Hepatocyte (in vitro differentiated cells): ENCODE results near the gene CACNA1C. TPM values are rescaled to one million over a fixed set of nuclear protein-coding genes. Genes with fewer than 3 reads are reported as not detected.

ENCODE experiments used
- DNase-seq: peaks from one replicate; pipeline ENCODE4 v3.0.0-alpha.2; 2016; ENCODE audit warnings: low spot score
- H2AFZ ChIP-seq: fragments of 200-600 bp; sonication (generic); 2 replicates; pipeline ENCODE4 v1.6.0; 2016; ENCODE audit warnings: antibody characterized with exemption, mild to moderate bottlenecking
- H3K27ac ChIP-seq: fragments of 200-600 bp; sonication (generic); 2 replicates; pipeline ENCODE4 v1.5.1; 2016; ENCODE audit warnings: mild to moderate bottlenecking
- H3K27me3 ChIP-seq: fragments of 200-600 bp; sonication (generic); 2 replicates; pipeline ENCODE4 v1.6.1; 2016
- H3K36me3 ChIP-seq: fragments of 200-600 bp; sonication (generic); replicated peaks from 2 replicates; pipeline ENCODE4 v1.5.1; 2016; ENCODE audit warnings: low read depth; ENCODE audit not compliant: insufficient read depth
- H3K4me1 ChIP-seq: fragments of 200-600 bp; sonication (generic); 2 replicates; pipeline ENCODE4 v1.5.1; 2016; ENCODE audit warnings: mild to moderate bottlenecking, moderate library complexity; ENCODE audit not compliant: insufficient read depth
- H3K4me2 ChIP-seq: fragments of 200-600 bp; sonication (generic); 2 replicates; pipeline ENCODE4 v1.6.0; 2016
- H3K4me3 ChIP-seq: fragments of 200-600 bp; sonication (generic); 2 replicates; pipeline ENCODE4 v1.5.1; 2016; ENCODE audit warnings: mild to moderate bottlenecking
- H3K79me2 ChIP-seq: fragments of 200-600 bp; sonication (generic); 2 replicates; pipeline ENCODE4 v1.6.0; 2017; ENCODE audit warnings: mild to moderate bottlenecking
- H3K9me2 ChIP-seq: fragments of 200-600 bp; sonication (generic); replicated peaks from 2 replicates; pipeline ENCODE4 v1.6.0; 2017; ENCODE audit warnings: mild to moderate bottlenecking; ENCODE audit not compliant: insufficient read depth
- H3K9me3 ChIP-seq: fragments of 200-600 bp; sonication (generic); 2 replicates; pipeline ENCODE4 v1.5.1; 2016; ENCODE audit warnings: low read depth, mild to moderate bottlenecking
- H4K20me1 ChIP-seq: fragments of 200-600 bp; sonication (generic); 2 replicates; pipeline ENCODE4 v1.6.0; 2016; ENCODE audit warnings: mild to moderate bottlenecking; ENCODE audit not compliant: insufficient read depth, poor library complexity, severe bottlenecking
- EZH2 ChIP-seq: fragments of 200-600 bp; sonication (generic); IDR thresholded peaks from 2 replicates; pipeline ENCODE4 v1.6.1; 2016; ENCODE audit warnings: antibody characterized with exemption, mild to moderate bottlenecking, borderline replicate concordance
- EZH2phosphoT487 ChIP-seq: fragments of 200-600 bp; sonication (generic); IDR thresholded peaks from one replicate; pipeline ENCODE4 v1.6.1; 2018; ENCODE audit warnings: antibody characterized with exemption, mild to moderate bottlenecking, low read depth, moderate library complexity; ENCODE audit not compliant: unreplicated experiment, severe bottlenecking
- WGBS: methylation state at CpG from one replicate; pipeline ENCODE4 v1.1.6; 2016; ENCODE audit warnings: low lambda C conversion rate; ENCODE audit errors: missing lambda C conversion rate; 5-methylcytosine and 5-hydroxymethylcytosine counted together
- polyA plus RNA-seq: library from polyadenylated mRNA; unstranded; fragments of >200 nt; fragmentation: Nextera tagmentation; extraction: Ambion mirVana; gene quantifications from 2 replicates; pipeline ENCODE4 v1.2.1, GENCODE V29; 2016
- total RNA-seq: library from RNA; depleted of rRNA; stranded (reverse); fragments of >200 nt; gene quantifications from 2 replicates; pipeline ENCODE4 v1.2.3, GENCODE V29; 2014
- TF ChIP-seq, protein P1 (sequence below): fragments of 200-600 bp; sonication (generic); IDR thresholded peaks from 2 replicates; pipeline ENCODE4 v1.5.1; 2016; ENCODE audit warnings: antibody characterized with exemption, mild to moderate bottlenecking; ENCODE audit not compliant: poor library complexity

The CACNA1C gene
- total and polyA plus RNA-seq, 2 experiments from 2014 or later: 3.2 to 4.0 TPM

DNA sequence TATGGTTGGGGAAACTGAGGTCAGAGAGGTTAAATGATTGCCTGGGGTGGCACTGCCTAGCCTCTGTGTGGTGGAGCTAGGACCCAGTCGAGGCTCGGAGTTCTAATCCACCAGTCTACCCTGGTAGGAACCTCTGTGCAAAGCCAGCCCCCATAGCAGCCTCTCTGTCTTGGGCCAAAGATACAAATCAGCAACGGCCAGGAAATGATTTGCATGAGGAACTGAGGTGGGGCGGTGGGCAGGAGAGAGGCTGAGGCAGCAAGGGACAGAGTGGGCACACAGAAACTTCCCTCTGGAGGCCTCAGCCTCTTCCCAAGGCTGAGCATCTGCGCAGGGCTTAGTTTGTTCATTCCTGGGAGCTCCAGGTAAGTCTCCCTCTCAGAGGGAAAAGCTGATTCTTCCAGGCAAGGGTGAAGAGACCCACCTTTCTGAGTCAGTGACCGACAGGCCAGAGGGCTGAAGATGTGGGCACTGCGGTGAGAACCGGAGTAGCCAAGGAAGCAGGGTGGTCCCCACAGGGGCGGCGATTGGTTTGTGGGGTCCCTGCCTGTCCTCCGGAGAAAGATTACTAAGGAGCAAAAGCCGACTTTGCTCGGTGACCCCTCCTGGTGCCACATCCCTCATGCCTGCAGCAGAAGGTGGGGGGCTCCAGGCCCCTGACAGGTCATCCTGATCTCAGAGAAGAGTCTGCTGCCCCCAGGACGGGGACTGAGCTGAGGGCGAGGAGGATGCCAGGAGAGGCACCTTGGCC lies 134.6 kb downstream of the CACNA1C start:
- no peaks in the 10 kb centered on the region for H3K9me3 ChIP-seq
- no peaks in the 10 kb centered on the region for H3K27me3 ChIP-seq
- no peak overlapping the region for H3K4me3 ChIP-seq
- no peak overlapping the region for H3K4me2 ChIP-seq
- no peak overlapping the region for H3K27ac ChIP-seq
- no peaks in the 10 kb centered on the region for H3K79me2 ChIP-seq
- no peak overlapping the region for H2AFZ ChIP-seq
- no peaks in the 10 kb centered on the region for H3K9me2 ChIP-seq
- H4K20me1 ChIP-seq: no peaks in the 10 kb centered on the region
- no peaks in the 10 kb centered on the region for H3K36me3 ChIP-seq
- DNase-seq: no peak
- 88% methylated on average over 15 of the region's 15 CpGs for WGBS
- peaks cover 5% of the 10 kb centered on the region for H3K4me1 ChIP-seq
- TF ChIP-seq EZH2 (no peak), EZH2phosphoT487 (no peak)
- TF ChIP-seq, protein P1, sequence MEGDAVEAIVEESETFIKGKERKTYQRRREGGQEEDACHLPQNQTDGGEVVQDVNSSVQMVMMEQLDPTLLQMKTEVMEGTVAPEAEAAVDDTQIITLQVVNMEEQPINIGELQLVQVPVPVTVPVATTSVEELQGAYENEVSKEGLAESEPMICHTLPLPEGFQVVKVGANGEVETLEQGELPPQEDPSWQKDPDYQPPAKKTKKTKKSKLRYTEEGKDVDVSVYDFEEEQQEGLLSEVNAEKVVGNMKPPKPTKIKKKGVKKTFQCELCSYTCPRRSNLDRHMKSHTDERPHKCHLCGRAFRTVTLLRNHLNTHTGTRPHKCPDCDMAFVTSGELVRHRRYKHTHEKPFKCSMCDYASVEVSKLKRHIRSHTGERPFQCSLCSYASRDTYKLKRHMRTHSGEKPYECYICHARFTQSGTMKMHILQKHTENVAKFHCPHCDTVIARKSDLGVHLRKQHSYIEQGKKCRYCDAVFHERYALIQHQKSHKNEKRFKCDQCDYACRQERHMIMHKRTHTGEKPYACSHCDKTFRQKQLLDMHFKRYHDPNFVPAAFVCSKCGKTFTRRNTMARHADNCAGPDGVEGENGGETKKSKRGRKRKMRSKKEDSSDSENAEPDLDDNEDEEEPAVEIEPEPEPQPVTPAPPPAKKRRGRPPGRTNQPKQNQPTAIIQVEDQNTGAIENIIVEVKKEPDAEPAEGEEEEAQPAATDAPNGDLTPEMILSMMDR: no peak

DNA sequence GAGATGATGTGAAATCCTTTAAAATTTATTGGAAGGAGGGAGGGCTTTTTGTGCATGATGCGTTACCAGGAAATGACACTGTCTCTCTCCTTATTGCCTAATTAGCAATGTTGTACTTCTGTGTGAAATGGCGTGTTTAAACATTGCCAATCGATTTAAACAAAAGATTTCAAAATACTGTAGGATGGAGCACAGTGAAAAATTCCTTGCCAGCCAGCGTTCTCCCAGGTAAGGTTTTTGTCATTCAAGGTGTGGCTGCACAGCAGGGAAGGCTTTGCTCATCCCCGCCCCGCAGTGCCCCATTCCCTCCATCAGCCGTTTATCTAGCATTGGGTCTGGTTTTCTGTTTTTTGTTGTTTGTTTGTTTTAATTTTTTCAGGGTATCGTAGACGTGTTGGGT lies 137.3 kb downstream of the CACNA1C start:
- H3K36me3 ChIP-seq: no peaks in the 10 kb centered on the region
- no peak overlapping the region for H3K27ac ChIP-seq
- no peaks in the 10 kb centered on the region for H3K9me2 ChIP-seq
- H2AFZ ChIP-seq: no peak overlapping the region
- H3K4me3 ChIP-seq: no peak overlapping the region
- no peak for TF ChIP-seq EZH2phosphoT487
- TF ChIP-seq EZH2: no peak
- TF ChIP-seq, protein P1: no peak
- 77% methylated on average over 9 of the region's 9 CpGs for WGBS
- H3K4me2 ChIP-seq: no peak overlapping the region
- DNase-seq: no peak
- no peaks in the 10 kb centered on the region for H3K9me3 ChIP-seq
- H4K20me1 ChIP-seq: no peaks in the 10 kb centered on the region
- H3K4me1 ChIP-seq: no peaks in the 10 kb centered on the region
- no peaks in the 10 kb centered on the region for H3K79me2 ChIP-seq
- no peaks in the 10 kb centered on the region for H3K27me3 ChIP-seq

DNA sequence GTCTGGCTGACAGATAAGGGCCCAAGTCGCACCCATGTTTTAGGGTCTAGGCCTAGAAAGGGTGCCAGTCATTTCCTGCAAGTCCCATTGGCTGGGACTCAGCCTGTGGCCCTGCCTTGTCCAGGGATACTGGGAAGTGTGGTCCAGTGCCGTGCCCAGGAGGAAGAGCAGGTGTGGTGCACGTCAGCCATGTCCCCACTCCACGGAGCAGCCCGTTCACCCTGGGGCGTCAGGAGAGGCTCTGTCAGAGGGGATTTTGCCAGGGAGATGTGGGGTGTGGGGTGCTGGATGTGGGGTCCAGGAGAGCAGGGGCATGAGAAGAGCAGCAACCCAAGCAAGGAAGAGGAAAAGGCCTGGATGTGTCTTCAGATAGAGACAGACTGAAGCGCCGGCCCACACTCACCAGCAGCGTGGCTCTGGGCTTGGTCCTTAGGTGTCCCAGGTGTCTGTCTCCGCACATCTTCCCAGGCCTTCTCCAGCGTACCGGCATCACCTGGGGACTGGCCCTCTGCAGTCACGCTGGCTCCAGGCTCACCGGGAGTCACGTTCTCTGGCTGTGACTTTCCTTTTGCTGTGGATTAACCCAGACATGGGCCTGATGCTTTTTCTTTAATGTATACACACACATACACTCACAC lies 138.2 kb downstream of the CACNA1C start:
- Histone ChIP-seq H3K4me3 (no peak overlapping the region), H3K27ac (no peak overlapping the region), H3K4me1 (no peaks in the 10 kb centered on the region), H3K27me3 (no peaks in the 10 kb centered on the region), H3K79me2 (no peaks in the 10 kb centered on the region), H3K9me2 (no peaks in the 10 kb centered on the region), H3K4me2 (no peak overlapping the region), H3K36me3 (no peaks in the 10 kb centered on the region), H2AFZ (no peak overlapping the region), H3K9me3 (no peaks in the 10 kb centered on the region), H4K20me1 (no peaks in the 10 kb centered on the region)
- WGBS: 94% methylated on average over 15 of the region's 15 CpGs
- no peak for DNase-seq
- no peak for TF ChIP-seq EZH2phosphoT487
- TF ChIP-seq, protein P1: no peak
- no peak for TF ChIP-seq EZH2
